Stimulated activated CD8-positive, alpha-beta memory T cell treated with anti-CD3 and anti-CD28 coated beads, Interleukin-7, amount 100 ng/mL, for 48 hours (primary cell): ENCODE data around the gene CLCNKB.

Source experiments
- DNase-seq, 2 donors: peaks; one replicate each; pipeline ENCODE4 v3.0.0-alpha.2; 2020; ENCODE audit warnings: low read depth in 1 of 2; ENCODE audit errors: extremely low read depth in 1 of 2

The CLCNKB gene

GRCh38 chr1:16072616-16073484 lies 29.3 kb downstream of the CLCNKB start:
- no peak for DNase-seq

- DNase-seq = no peak
Measured at GRCh38 chr1:16073490-16074119, 30.0 kb downstream of the CLCNKB start, which contains the start of gene FAM131C. Gene FAM131C, minus strand, starts transcription at chr1:16073651. Its CDS starts 209 bp downstream, at chr1:16073442.

- DNase-seq = no peak
Measured at GRCh38 chr1:16074217-16074616, 30.6 kb downstream of the CLCNKB start.

GRCh38 chr1:16075337-16076030 lies 31.9 kb downstream of the CLCNKB start:
- DNase-seq = no peak

- DNase-seq = no peak
Measured at GRCh38 chr1:16076031-16076864, 32.7 kb downstream of the CLCNKB start.

GRCh38 chr1:16076865-16077238 lies 33.3 kb downstream of the CLCNKB start:
- DNase-seq = no peak

- DNase-seq = no peak
Measured at GRCh38 chr1:16077406-16078245, 34.0 kb downstream of the CLCNKB start.

- DNase-seq = peak; percentile 36 to 56
Measured at GRCh38 chr1:16078925-16079656, 35.5 kb downstream of the CLCNKB start.

- no peak for DNase-seq
Measured at GRCh38 chr1:16080422-16081150, 37.0 kb downstream of the CLCNKB start.

GRCh38 chr1:16081636-16082035 lies 38.1 kb downstream of the CLCNKB start:
- DNase-seq = no peak

GRCh38 chr1:16082283-16083038 lies 38.9 kb downstream of the CLCNKB start:
- DNase-seq = peak in 1 of 2 donors; percentile 43

GRCh38 chr1:16083486-16083885 lies 39.9 kb downstream of the CLCNKB start:
- no peak for DNase-seq

- no peak for DNase-seq
Measured at GRCh38 chr1:16085522-16085921, 41.9 kb downstream of the CLCNKB start.

GRCh38 chr1:16087733-16088132 lies 44.2 kb downstream of the CLCNKB start:
- no peak for DNase-seq

- no peak for DNase-seq
Measured at GRCh38 chr1:16088351-16088911, 44.8 kb downstream of the CLCNKB start.

- DNase-seq = no peak
Measured at GRCh38 chr1:16088996-16089395, 45.4 kb downstream of the CLCNKB start.

GRCh38 chr1:16090076-16090826 lies 46.7 kb downstream of the CLCNKB start:
- no peak for DNase-seq
